ENCODE data around the gene ADCY10. TPM values are rescaled to one million over a fixed set of nuclear protein-coding genes. Genes with fewer than 3 reads are reported as not detected.
A peak's percentile ranks its signal among the peaks of the same experiment; 100 is the strongest.
"Not testable (repeated sequence)": the region's sequence is repeated elsewhere in the genome, so short reads cannot be mapped to it uniquely, and the experiment has no call there.

Gene ADCY10
- polyA plus RNA-seq, 2 donors, result 0.04 TPM; not detected in 1

DNA sequence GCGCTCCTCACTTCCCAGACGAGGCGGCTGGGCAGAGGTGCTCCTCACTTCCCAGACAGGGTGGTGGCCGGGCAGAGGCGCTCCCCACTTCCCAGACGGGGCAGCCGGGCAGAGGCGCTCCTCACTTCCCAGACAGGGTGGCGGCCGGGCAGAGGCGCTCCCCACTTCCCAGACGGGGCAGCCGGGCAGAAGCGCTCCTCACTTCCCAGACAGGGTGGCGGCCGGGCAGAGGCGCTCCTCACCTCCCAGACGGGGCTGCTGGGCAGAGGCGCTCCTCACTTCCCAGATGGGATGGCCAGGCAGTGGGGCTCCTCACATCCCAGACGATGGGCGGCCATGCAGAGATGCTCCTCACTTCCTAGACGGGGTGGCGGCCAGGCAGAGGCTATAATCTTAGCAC is 107.7 kb downstream of the ADCY10 start:
- 95 to 96% methylated on average over 23 of the region's 23 CpGs for WGBS, 2 donors
- not testable (repeated sequence) for H3K27ac ChIP-seq (ENCODE audit: low read depth in 2 of 2, low read length in 1 of 2); H3K36me3 ChIP-seq (ENCODE audit: control insufficient read depth in 2 of 2, insufficient read depth in 2 of 2, low read length in 1 of 2); H3K4me3 ChIP-seq (ENCODE audit: low read depth in 1 of 2, low read length in 2 of 2); H3K9me3 ChIP-seq (ENCODE audit: control insufficient read depth in 2 of 2, insufficient read depth in 1 of 2, low read depth in 1 of 2, low read length in 1 of 2); H3K4me1 ChIP-seq (ENCODE audit: control insufficient read depth in 2 of 2, insufficient read depth in 2 of 2, low read length in 1 of 2); H3K27me3 ChIP-seq (ENCODE audit: control insufficient read depth in 1 of 2, insufficient read depth in 2 of 2, low read length in 2 of 2)

DNA sequence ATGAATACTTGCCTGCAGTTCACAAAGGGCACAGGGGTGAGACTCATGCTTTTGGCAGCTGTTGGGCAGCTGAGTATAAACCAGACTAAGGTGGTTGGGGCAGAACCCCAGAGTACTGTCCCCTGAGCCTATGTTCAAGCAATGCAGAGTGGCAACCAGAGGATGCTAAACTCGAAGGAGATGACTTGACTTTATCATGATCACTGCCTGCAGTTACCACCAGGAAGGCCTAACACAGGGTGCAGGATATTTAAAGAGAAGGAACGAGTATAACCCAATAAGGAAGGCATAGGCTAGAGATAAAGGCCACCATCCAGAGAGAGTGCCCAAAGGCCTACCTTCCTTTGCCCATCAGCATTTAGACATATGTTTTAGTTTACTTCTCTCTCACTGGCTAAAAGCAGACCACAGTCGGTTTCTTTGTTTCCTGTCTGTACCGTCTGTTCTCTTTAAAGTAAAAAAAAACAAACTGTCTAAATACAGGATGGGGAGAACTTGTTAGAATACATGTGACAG is 108.8 kb downstream of the ADCY10 start:
- Histone ChIP-seq H3K4me1 (ENCODE audit: control insufficient read depth in 2 of 2, insufficient read depth in 2 of 2, low read length in 1 of 2) (peaks cover 2 to 3% of the 10 kb centered on the region in 2 donors), H3K4me3 (ENCODE audit: low read depth in 1 of 2, low read length in 2 of 2) (no peak overlapping the region), H3K27me3 (ENCODE audit: control insufficient read depth in 1 of 2, insufficient read depth in 2 of 2, low read length in 2 of 2) (no peaks in the 10 kb centered on the region), H3K27ac (ENCODE audit: low read depth in 2 of 2, low read length in 1 of 2) (peak overlapping the region in 1 of 2 donors; percentile 37), H3K36me3 (ENCODE audit: control insufficient read depth in 2 of 2, insufficient read depth in 2 of 2, low read length in 1 of 2) (no peaks in the 10 kb centered on the region), H3K9me3 (ENCODE audit: control insufficient read depth in 2 of 2, insufficient read depth in 1 of 2, low read depth in 1 of 2, low read length in 1 of 2) (no peaks in the 10 kb centered on the region)
- WGBS, 2 donors, result 73 to 75% methylated on average over 4 of the region's 4 CpGs

DNA sequence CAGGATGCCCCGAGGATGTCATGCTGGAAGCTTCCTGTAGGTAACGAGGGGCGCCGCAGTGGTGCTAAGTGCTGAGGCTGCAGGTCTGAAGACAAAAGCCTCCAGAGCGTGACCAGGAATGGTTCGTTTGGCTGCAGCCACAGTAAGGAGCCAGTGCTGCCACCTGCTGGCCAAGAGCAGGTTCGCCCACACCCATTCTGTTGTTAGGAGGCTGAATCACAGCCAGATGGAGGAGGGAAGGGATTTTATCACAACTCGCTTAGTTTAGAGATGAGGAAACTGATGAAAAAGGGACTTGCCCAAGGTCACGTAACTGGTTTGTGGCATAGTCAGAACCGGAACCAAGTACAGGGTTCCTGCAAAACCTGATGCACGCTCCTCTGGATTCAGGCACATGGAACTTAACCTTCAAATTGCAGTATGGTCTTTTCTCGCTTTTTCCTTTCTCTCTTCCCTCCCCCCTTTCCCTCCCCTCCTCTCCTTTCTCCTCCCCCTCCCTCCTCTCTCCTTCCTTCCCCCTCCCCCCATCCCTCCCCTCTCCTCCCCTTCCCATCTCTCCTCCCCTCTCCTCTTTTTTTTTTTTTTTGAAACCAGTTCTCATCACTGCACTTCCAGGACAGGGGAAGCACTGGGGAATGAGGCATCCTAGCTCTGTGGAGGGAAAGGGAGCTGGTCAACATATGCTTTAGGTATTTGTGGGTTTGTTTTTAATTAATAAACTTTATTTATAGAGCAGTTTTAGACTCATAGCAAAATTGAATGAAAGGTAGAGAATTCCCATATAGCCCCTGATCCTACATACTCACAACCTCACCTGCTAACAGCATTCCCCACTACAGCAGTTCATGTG is 110.4 kb downstream of the ADCY10 start:
- Histone ChIP-seq H3K36me3 (ENCODE audit: control insufficient read depth in 2 of 2, insufficient read depth in 2 of 2, low read length in 1 of 2) (no peaks in the 10 kb centered on the region), H3K4me1 (ENCODE audit: control insufficient read depth in 2 of 2, insufficient read depth in 2 of 2, low read length in 1 of 2) (peaks cover 2 to 3% of the 10 kb centered on the region in 2 donors), H3K9me3 (ENCODE audit: control insufficient read depth in 2 of 2, insufficient read depth in 1 of 2, low read depth in 1 of 2, low read length in 1 of 2) (no peaks in the 10 kb centered on the region), H3K4me3 (ENCODE audit: low read depth in 1 of 2, low read length in 2 of 2) (no peak overlapping the region), H3K27ac (ENCODE audit: low read depth in 2 of 2, low read length in 1 of 2) (no peak overlapping the region), H3K27me3 (ENCODE audit: control insufficient read depth in 1 of 2, insufficient read depth in 2 of 2, low read length in 2 of 2) (no peaks in the 10 kb centered on the region)
- WGBS, 2 donors, result 8 to 11% methylated on average over 12 of the region's 12 CpGs

DNA sequence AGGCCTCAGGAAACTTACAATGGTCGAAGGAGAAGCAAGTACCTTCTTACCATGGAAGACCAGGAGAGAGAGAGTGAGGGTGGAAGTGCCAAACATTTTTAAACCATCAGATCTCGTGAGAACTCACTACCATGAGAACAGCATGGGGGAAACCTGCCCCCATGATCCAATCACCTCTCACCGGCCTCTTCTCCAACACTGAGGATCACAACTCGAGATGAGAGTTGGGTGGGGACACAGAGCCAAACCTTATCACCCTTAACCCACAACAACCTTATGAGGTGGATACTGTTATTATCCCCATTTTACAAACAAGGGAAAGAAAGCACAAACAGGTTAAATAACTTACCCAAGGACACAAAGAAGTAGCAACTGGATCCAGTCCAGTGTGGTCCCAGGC is 111.7 kb downstream of the ADCY10 start:
- 89 to 91% methylated on average over 4 of the region's 4 CpGs for WGBS, 2 donors
- Histone ChIP-seq H3K4me3 (ENCODE audit: low read depth in 1 of 2, low read length in 2 of 2) (no peak overlapping the region), H3K27ac (ENCODE audit: low read depth in 2 of 2, low read length in 1 of 2) (no peak overlapping the region), H3K36me3 (ENCODE audit: control insufficient read depth in 2 of 2, insufficient read depth in 2 of 2, low read length in 1 of 2) (no peaks in the 10 kb centered on the region), H3K27me3 (ENCODE audit: control insufficient read depth in 1 of 2, insufficient read depth in 2 of 2, low read length in 2 of 2) (no peaks in the 10 kb centered on the region), H3K9me3 (ENCODE audit: control insufficient read depth in 2 of 2, insufficient read depth in 1 of 2, low read depth in 1 of 2, low read length in 1 of 2) (no peaks in the 10 kb centered on the region), H3K4me1 (ENCODE audit: control insufficient read depth in 2 of 2, insufficient read depth in 2 of 2, low read length in 1 of 2) (peaks cover 2 to 3% of the 10 kb centered on the region in 2 donors)

GRCh38 chr1:167800251-167800650 is 113.7 kb downstream of the ADCY10 start:
- Histone ChIP-seq H3K27me3 (ENCODE audit: control insufficient read depth in 1 of 2, insufficient read depth in 2 of 2, low read length in 2 of 2) (no peaks in the 10 kb centered on the region), H3K27ac (ENCODE audit: low read depth in 2 of 2, low read length in 1 of 2) (no peak overlapping the region), H3K4me3 (ENCODE audit: low read depth in 1 of 2, low read length in 2 of 2) (no peak overlapping the region), H3K9me3 (ENCODE audit: control insufficient read depth in 2 of 2, insufficient read depth in 1 of 2, low read depth in 1 of 2, low read length in 1 of 2) (no peaks in the 10 kb centered on the region), H3K4me1 (ENCODE audit: control insufficient read depth in 2 of 2, insufficient read depth in 2 of 2, low read length in 1 of 2) (peaks cover 2 to 3% of the 10 kb centered on the region in 2 donors), H3K36me3 (ENCODE audit: control insufficient read depth in 2 of 2, insufficient read depth in 2 of 2, low read length in 1 of 2) (no peaks in the 10 kb centered on the region)
- 56 to 68% methylated on average over 3 of the region's 3 CpGs for WGBS, 2 donors

DNA sequence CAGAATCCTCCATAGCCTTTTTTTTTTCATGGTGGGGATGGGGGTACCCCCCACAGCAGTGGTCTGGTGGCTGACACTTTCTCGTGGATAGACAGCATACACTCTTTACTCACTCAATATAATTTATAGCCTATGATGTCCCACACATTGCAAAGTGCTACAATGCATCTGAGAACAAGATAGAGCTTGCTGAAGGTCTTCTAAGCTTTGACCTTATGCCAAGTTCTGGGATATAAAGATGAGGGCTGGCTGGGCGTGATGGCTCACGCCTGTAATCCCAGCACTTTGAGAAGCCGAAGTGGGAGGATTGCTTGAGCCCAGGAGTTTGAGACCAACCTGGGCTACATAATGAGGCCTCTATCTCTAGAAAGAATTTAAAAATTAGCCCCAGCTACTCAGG is 114.2 kb downstream of the ADCY10 start:
- no peaks in the 10 kb centered on the region for H3K27me3 ChIP-seq (ENCODE audit: control insufficient read depth in 1 of 2, insufficient read depth in 2 of 2, low read length in 2 of 2)
- H3K36me3 ChIP-seq (ENCODE audit: control insufficient read depth in 2 of 2, insufficient read depth in 2 of 2, low read length in 1 of 2), result no peaks in the 10 kb centered on the region
- H3K4me3 ChIP-seq (ENCODE audit: low read depth in 1 of 2, low read length in 2 of 2), result no peak overlapping the region
- H3K4me1 ChIP-seq (ENCODE audit: control insufficient read depth in 2 of 2, insufficient read depth in 2 of 2, low read length in 1 of 2), result peaks cover 2 to 3% of the 10 kb centered on the region in 2 donors
- no peak overlapping the region for H3K27ac ChIP-seq (ENCODE audit: low read depth in 2 of 2, low read length in 1 of 2)
- 35 to 53% methylated on average over 4 of the region's 4 CpGs for WGBS, 2 donors
- no peaks in the 10 kb centered on the region for H3K9me3 ChIP-seq (ENCODE audit: control insufficient read depth in 2 of 2, insufficient read depth in 1 of 2, low read depth in 1 of 2, low read length in 1 of 2)

DNA sequence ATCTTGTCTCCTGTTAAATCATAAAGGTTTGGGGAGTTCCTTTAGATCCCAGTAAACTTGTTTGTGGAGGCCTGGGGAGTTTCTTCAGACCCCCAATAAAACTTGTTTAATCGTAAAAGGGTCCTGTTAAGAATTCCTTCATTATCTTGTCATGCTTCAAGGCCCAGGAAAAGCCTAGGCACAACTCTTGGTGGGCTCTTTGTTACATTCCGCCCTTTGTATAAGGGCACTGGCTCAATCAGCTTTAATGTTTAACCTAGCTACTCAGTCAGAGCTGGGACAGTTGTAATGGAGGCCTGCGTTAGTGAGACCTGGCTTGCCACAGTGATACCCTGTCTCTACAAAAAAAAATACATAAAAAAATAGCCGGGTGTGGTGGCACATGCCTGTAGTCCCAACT is 115.0 kb downstream of the ADCY10 start:
- Histone ChIP-seq H3K36me3 (ENCODE audit: control insufficient read depth in 2 of 2, insufficient read depth in 2 of 2, low read length in 1 of 2) (no peaks in the 10 kb centered on the region), H3K4me1 (ENCODE audit: control insufficient read depth in 2 of 2, insufficient read depth in 2 of 2, low read length in 1 of 2) (peaks cover 2 to 3% of the 10 kb centered on the region in 2 donors), H3K27ac (ENCODE audit: low read depth in 2 of 2, low read length in 1 of 2) (no peak overlapping the region), H3K4me3 (ENCODE audit: low read depth in 1 of 2, low read length in 2 of 2) (no peak overlapping the region), H3K9me3 (ENCODE audit: control insufficient read depth in 2 of 2, insufficient read depth in 1 of 2, low read depth in 1 of 2, low read length in 1 of 2) (no peaks in the 10 kb centered on the region), H3K27me3 (ENCODE audit: control insufficient read depth in 1 of 2, insufficient read depth in 2 of 2, low read length in 2 of 2) (no peaks in the 10 kb centered on the region)
- WGBS, 2 donors, result 72 to 78% methylated on average over 4 of the region's 4 CpGs

DNA sequence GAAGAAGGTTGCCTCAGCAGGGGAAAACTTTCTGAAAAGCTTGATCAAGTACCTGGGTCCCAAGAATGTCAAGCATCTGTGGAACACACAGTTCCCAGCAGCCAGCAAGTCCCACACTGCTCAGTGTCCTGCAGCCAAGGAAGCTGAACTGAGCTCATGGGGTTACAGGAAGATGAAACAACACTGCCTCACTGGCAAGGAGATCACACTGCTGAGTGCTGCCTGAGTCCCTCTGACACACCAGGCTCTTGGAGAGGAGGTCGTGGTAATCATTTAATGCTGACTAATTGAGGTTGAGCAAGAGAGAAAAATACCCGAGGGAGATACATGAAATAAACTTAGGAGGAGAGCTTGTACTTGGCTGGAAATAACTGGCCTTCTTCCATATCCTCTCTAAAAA is 116.9 kb downstream of the ADCY10 start:
- Histone ChIP-seq H3K36me3 (ENCODE audit: control insufficient read depth in 2 of 2, insufficient read depth in 2 of 2, low read length in 1 of 2) (no peaks in the 10 kb centered on the region), H3K4me1 (ENCODE audit: control insufficient read depth in 2 of 2, insufficient read depth in 2 of 2, low read length in 1 of 2) (peaks cover 2 to 3% of the 10 kb centered on the region in 2 donors), H3K27me3 (ENCODE audit: control insufficient read depth in 1 of 2, insufficient read depth in 2 of 2, low read length in 2 of 2) (no peaks in the 10 kb centered on the region), H3K4me3 (ENCODE audit: low read depth in 1 of 2, low read length in 2 of 2) (no peak overlapping the region), H3K9me3 (ENCODE audit: control insufficient read depth in 2 of 2, insufficient read depth in 1 of 2, low read depth in 1 of 2, low read length in 1 of 2) (no peaks in the 10 kb centered on the region), H3K27ac (ENCODE audit: low read depth in 2 of 2, low read length in 1 of 2) (peak overlapping the region; percentile 77 to 78)
- 4 to 7% methylated on average over 2 of the region's 2 CpGs for WGBS, 2 donors

- Histone ChIP-seq H3K27me3 (ENCODE audit: control insufficient read depth in 1 of 2, insufficient read depth in 2 of 2, low read length in 2 of 2) (no peaks in the 10 kb centered on the region), H3K4me1 (ENCODE audit: control insufficient read depth in 2 of 2, insufficient read depth in 2 of 2, low read length in 1 of 2) (no peaks in the 10 kb centered on the region), H3K27ac (ENCODE audit: low read depth in 2 of 2, low read length in 1 of 2) (peak overlapping the region; percentile 77 to 78), H3K9me3 (ENCODE audit: control insufficient read depth in 2 of 2, insufficient read depth in 1 of 2, low read depth in 1 of 2, low read length in 1 of 2) (no peaks in the 10 kb centered on the region), H3K36me3 (ENCODE audit: control insufficient read depth in 2 of 2, insufficient read depth in 2 of 2, low read length in 1 of 2) (no peaks in the 10 kb centered on the region), H3K4me3 (ENCODE audit: low read depth in 1 of 2, low read length in 2 of 2) (no peak overlapping the region)
- 55 to 66% methylated on average over 10 of the region's 10 CpGs for WGBS, 2 donors
These were observed 117.9 kb downstream of the ADCY10 start for GRCh38 chr1:167795810-167796740.
